ENCODE results near the gene MINDY4.
A peak's percentile ranks its signal among the peaks of the same experiment; 100 is the strongest.

The MINDY4 gene

GRCh38 chr7:30862995-30863705, 91.9 kb downstream of the MINDY4 start:
- no peak overlapping the region for H3K4me3 ChIP-seq
- H3K27ac ChIP-seq = peak overlapping the region; percentile 27 to 29
- TF ChIP-seq CTCF (IDR thresholded peaks at IDR 0.05) = no peak
- no peak for DNase-seq (ENCODE audit: low spot score)

GRCh38 chr7:30863706-30864035, 92.5 kb downstream of the MINDY4 start:
- Histone ChIP-seq H3K4me3 (no peak overlapping the region), H3K27ac (peak overlapping the region; percentile 27 to 56)
- no peak for DNase-seq (ENCODE audit: low spot score)
- TF ChIP-seq CTCF (IDR thresholded peaks at IDR 0.05) = no peak

- Histone ChIP-seq H3K27ac (peak overlapping the region; percentile 27 to 56), H3K4me3 (no peak overlapping the region)
- no peak for DNase-seq (ENCODE audit: low spot score)
- TF ChIP-seq CTCF (IDR thresholded peaks at IDR 0.05) = no peak
These were observed 92.9 kb downstream of the MINDY4 start for GRCh38 chr7:30864101-30864500.

GRCh38 chr7:30865076-30865475, 93.9 kb downstream of the MINDY4 start:
- no peak overlapping the region for H3K4me3 ChIP-seq
- H3K27ac ChIP-seq = no peak overlapping the region
- no peak for TF ChIP-seq CTCF (IDR thresholded peaks at IDR 0.05)
- DNase-seq (ENCODE audit: low spot score) = no peak

- Histone ChIP-seq H3K27ac (no peak overlapping the region), H3K4me3 (no peak overlapping the region)
- TF ChIP-seq CTCF (IDR thresholded peaks at IDR 0.05) = no peak
- DNase-seq (ENCODE audit: low spot score) = no peak
These were observed 94.6 kb downstream of the MINDY4 start for GRCh38 chr7:30865821-30866220.

GRCh38 chr7:30866939-30867338, 95.7 kb downstream of the MINDY4 start:
- no peak for TF ChIP-seq CTCF (IDR thresholded peaks at IDR 0.05)
- no peak overlapping the region for H3K4me3 ChIP-seq
- no peak overlapping the region for H3K27ac ChIP-seq
- no peak for DNase-seq (ENCODE audit: low spot score)

- H3K4me3 ChIP-seq = no peak overlapping the region
- no peak for DNase-seq (ENCODE audit: low spot score)
- TF ChIP-seq CTCF (IDR thresholded peaks at IDR 0.05) = no peak
- no peak overlapping the region for H3K27ac ChIP-seq
These were observed 96.3 kb downstream of the MINDY4 start for GRCh38 chr7:30867483-30867882.

All from coronary artery (tissue), 2 donors.